Breast epithelium (tissue), 4 donors: ENCODE results near the gene AHNAK. TPM values are rescaled to one million over a fixed set of nuclear protein-coding genes. Genes with fewer than 3 reads are reported as not detected.
"Not testable (repeated sequence)": the region's sequence is repeated elsewhere in the genome, so short reads cannot be mapped to it uniquely, and the experiment has no call there.

Experiments used
- DNase-seq, 2 donors: peaks; one replicate each; pipeline ENCODE4 v3.0.0-alpha.2; 2019; ENCODE audit warnings: low spot score in 2 of 2
- H3K27ac ChIP-seq, 2 donors: fragments of 200-600 bp; sonication (generic) in 1 of 2; one replicate each; pipeline ENCODE4 v1.5.1; 2016 to 2019; ENCODE audit warnings: mild to moderate bottlenecking in 1 of 2
- H3K27me3 ChIP-seq, 2 donors: fragments of 200-600 bp; sonication (generic) in 1 of 2; one replicate each; pipeline versions ENCODE4 v1.5.1 to v1.6.0; 2017 to 2019; ENCODE audit warnings: control low read depth in 1 of 2, mild to moderate bottlenecking in 1 of 2
- H3K36me3 ChIP-seq: fragments of 200-600 bp; one replicate; pipeline ENCODE4 v1.5.1; 2019
- H3K4me1 ChIP-seq, 2 donors: fragments of 200-600 bp; sonication (generic); one replicate each; pipeline ENCODE4 v1.5.1; 2016 to 2019; ENCODE audit warnings: control low read depth in 1 of 2
- H3K4me3 ChIP-seq, 3 donors: fragments of 200-600 bp; sonication (generic); 1 replicate in 2 of 3; 2 replicates in 1 of 3; pipeline ENCODE4 v1.5.1; 2016 to 2019; ENCODE audit warnings: mild to moderate bottlenecking in 3 of 3, moderate library complexity in 2 of 3
- H3K9me3 ChIP-seq, 2 donors: fragments of 200-600 bp; sonication (generic) in 1 of 2; one replicate each; pipeline ENCODE4 v1.5.1; 2016 to 2019; ENCODE audit warnings: control low read depth in 1 of 2
- POLR2A ChIP-seq: fragments of 450-650 bp; IDR thresholded peaks from one replicate; pipeline ENCODE4 v1.6.1; 2016; ENCODE audit warnings: antibody characterized with exemption, mild to moderate bottlenecking, moderate library complexity
- POLR2AphosphoS5 ChIP-seq, 3 donors: sonication (generic); formaldehyde crosslinking; IDR thresholded peaks; one replicate each; pipeline ENCODE4 v1.6.1; 2017; ENCODE audit warnings: antibody characterized with exemption in 3 of 3
- intact Hi-C: fragments of 100-400 bp; cut with DNase I; formaldehyde crosslinking; loops from one replicate; pipeline ENCODE4 v1.15.1; 2023; ENCODE audit warnings: low total_unique reads
- total RNA-seq, 3 donors: library from RNA; depleted of rRNA; stranded (reverse); fragments of >200 nt; gene quantifications; one replicate each; pipeline ENCODE4 v1.1.0, GENCODE V29; 2016
- TF ChIP-seq, protein P1 (sequence below), 3 donors: fragments of 450-650 bp; IDR thresholded peaks; one replicate each; pipeline ENCODE4 v1.5.1; 2016 to 2017; ENCODE audit warnings: antibody characterized with exemption in 3 of 3, mild to moderate bottlenecking in 3 of 3, moderate library complexity in 3 of 3

The AHNAK gene
- total RNA-seq, 3 donors from 2014 or later = 636 to 1,393 (median 1,040) TPM

DNA sequence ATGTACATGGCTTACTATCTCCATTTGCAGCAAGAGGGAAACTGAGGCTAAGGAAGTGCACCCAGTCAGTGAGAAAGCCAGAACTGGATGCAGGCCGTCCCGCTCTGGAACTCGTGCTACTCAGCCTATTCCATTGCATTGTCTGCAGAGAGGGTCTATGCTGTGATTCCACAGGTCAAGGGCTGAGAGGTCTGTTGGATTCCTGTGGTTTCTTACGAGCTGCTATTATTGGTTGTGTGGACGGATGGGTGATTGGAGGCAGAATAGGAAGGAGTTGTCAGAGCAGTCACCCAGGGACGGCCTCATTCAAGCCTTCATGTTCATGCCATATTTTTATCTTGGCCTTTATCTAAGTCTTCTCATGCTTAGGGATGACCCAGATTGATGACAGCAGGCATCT lies 94.3 kb downstream of the AHNAK start:
- Histone ChIP-seq H3K27me3 (no peaks in the 10 kb centered on the region), H3K4me1 (no peaks in the 10 kb centered on the region), H3K9me3 (no peaks in the 10 kb centered on the region), H3K27ac (no peak overlapping the region), H3K36me3 (no peaks in the 10 kb centered on the region), H3K4me3 (no peak overlapping the region)
- TF ChIP-seq POLR2AphosphoS5 (IDR thresholded peaks at IDR 0.05) = no peak
- TF ChIP-seq POLR2A = no peak
- TF ChIP-seq, protein P1, sequence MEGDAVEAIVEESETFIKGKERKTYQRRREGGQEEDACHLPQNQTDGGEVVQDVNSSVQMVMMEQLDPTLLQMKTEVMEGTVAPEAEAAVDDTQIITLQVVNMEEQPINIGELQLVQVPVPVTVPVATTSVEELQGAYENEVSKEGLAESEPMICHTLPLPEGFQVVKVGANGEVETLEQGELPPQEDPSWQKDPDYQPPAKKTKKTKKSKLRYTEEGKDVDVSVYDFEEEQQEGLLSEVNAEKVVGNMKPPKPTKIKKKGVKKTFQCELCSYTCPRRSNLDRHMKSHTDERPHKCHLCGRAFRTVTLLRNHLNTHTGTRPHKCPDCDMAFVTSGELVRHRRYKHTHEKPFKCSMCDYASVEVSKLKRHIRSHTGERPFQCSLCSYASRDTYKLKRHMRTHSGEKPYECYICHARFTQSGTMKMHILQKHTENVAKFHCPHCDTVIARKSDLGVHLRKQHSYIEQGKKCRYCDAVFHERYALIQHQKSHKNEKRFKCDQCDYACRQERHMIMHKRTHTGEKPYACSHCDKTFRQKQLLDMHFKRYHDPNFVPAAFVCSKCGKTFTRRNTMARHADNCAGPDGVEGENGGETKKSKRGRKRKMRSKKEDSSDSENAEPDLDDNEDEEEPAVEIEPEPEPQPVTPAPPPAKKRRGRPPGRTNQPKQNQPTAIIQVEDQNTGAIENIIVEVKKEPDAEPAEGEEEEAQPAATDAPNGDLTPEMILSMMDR (IDR thresholded peaks at IDR 0.05) = no peak
- intact Hi-C loops = no loop called here
- no peak for DNase-seq

DNA sequence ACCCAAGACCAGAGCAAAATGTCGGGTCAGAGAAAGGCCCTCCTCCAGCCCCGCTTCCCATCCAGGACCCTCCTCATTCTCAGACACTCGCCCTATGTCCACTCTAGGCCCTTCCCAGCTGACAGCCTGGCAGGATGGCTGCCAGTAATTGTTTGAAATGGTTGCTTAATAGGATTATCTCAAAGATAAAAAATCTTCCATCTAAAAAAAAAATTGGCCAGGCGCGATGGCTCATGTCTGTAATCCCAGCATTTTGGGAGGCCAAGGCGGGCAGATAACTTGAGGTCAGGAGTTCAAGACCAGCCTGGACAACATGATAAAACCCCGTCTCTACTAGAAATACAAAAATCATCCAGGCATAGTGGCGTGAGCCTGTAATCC lies 95.4 kb downstream of the AHNAK start:
- intact Hi-C loops = no loop called here
- H3K4me1 ChIP-seq = peaks cover 0 to under 1% of the 10 kb centered on the region in 2 donors
- no peaks in the 10 kb centered on the region for H3K9me3 ChIP-seq
- no peak for DNase-seq
- TF ChIP-seq, protein P1 (IDR thresholded peaks at IDR 0.05) = no peak
- TF ChIP-seq POLR2A (no peak), POLR2AphosphoS5 (IDR thresholded peaks at IDR 0.05) (no peak)
- no peaks in the 10 kb centered on the region for H3K36me3 ChIP-seq
- no peaks in the 10 kb centered on the region for H3K27me3 ChIP-seq
- H3K4me3 ChIP-seq = no peak overlapping the region
- no peak overlapping the region for H3K27ac ChIP-seq

DNA sequence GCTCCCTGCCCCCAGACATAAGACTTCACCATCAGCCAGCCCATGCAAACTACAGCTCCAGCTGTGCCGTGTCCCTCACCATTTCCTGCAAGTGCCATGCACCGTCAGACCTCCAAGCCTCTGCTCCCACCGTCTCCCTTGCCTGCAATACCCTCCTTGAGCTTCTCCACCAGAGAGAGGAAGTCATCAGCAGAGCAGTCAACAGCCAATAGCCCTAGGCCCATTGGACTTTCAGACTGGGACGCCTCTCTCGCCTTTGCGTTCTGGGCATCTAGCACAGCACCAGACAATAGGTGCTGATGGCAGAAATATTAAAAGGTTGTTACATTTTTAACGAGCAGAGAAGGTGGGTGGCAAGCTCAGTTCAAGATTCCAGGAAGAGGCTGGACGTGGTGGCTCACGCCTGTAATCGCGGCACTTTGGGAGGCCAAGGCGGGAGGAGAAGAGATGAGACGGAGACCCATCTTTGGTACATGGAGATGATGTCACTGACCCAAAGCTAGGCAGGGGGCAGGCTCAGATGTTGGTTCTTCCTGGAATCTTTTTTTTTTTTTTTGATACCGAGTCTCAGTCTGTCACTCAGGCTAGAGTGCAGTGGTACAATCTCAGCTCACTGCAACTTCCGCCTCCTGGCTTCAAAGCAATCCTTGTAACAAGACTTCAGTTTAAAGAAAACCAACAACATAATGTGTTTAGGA lies 95.9 kb downstream of the AHNAK start:
- intact Hi-C loops = no loop called here
- Histone ChIP-seq H3K36me3 (no peaks in the 10 kb centered on the region), H3K4me3 (no peak overlapping the region), H3K27ac (no peak overlapping the region), H3K27me3 (no peaks in the 10 kb centered on the region), H3K4me1 (peaks cover 0 to 5% of the 10 kb centered on the region in 2 donors), H3K9me3 (no peaks in the 10 kb centered on the region)
- TF ChIP-seq POLR2A = no peak
- TF ChIP-seq, protein P1 (IDR thresholded peaks at IDR 0.05) = no peak
- no peak for TF ChIP-seq POLR2AphosphoS5 (IDR thresholded peaks at IDR 0.05)
- DNase-seq = no peak

DNA sequence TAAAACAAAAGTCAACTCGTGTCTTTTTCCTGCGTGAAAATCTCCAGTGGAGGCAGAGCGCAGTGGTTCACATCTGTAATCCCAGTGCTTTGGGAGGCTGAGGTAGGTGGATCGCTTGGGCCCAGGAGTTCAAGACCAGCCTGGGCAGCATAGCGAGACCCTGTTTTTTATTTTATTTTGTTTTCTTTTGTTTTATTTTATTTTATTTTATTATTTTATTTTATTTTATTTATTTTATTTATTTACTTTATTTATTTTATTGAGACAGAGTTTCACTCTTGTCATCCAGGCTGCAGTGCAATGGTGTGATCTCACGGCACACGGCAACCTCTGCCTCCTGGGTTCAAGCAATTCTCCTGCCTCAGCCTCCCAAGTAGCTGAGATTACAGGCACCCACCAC lies 96.7 kb downstream of the AHNAK start:
- H3K4me3 ChIP-seq, H3K9me3 ChIP-seq, intact Hi-C loops, DNase-seq, H3K36me3 ChIP-seq, H3K27me3 ChIP-seq, H3K4me1 ChIP-seq: not testable (repeated sequence)
- peak overlapping the region; percentile 52 to 71 for H3K27ac ChIP-seq

DNA sequence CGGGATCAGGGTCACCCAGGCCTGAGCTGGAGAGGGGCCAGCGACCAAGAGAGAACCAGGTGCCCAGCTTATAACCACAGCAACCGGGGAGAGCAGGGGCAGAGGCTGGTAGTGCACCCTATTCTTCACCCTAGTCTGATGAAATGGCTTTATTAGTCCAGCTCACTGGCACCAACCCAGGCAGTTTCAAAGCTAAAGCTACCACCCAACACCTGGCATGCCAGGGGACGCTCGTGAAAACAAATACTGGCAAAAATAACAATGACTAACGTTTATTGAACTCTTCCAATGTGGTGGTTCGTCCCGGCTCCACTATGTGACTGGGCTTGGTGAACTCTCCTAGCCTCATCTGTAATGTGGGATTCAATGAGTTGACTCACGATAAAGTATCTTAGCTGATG lies 97.2 kb downstream of the AHNAK start:
- Histone ChIP-seq H3K4me1 (peaks cover 5 to 11% of the 10 kb centered on the region in 2 donors), H3K27me3 (no peaks in the 10 kb centered on the region), H3K27ac (peak overlapping the region; percentile 52 to 71), H3K36me3 (no peaks in the 10 kb centered on the region), H3K9me3 (no peaks in the 10 kb centered on the region), H3K4me3 (no peak overlapping the region)
- no peak for DNase-seq
- TF ChIP-seq, protein P1 (IDR thresholded peaks at IDR 0.05) = peak in 1 of 3 donors; percentile 12
- no peak for TF ChIP-seq POLR2A
- intact Hi-C loops = no loop called here
